NCI-H2227 (cell line): ENCODE results near the gene AMPD1.

Experiments
- DNase-seq: peaks from one replicate; lab custom pipeline; 2025; ENCODE audit not compliant: unreplicated experiment; lab: John Stamatoyannopoulos, UW

AMPD1 gene

DNA sequence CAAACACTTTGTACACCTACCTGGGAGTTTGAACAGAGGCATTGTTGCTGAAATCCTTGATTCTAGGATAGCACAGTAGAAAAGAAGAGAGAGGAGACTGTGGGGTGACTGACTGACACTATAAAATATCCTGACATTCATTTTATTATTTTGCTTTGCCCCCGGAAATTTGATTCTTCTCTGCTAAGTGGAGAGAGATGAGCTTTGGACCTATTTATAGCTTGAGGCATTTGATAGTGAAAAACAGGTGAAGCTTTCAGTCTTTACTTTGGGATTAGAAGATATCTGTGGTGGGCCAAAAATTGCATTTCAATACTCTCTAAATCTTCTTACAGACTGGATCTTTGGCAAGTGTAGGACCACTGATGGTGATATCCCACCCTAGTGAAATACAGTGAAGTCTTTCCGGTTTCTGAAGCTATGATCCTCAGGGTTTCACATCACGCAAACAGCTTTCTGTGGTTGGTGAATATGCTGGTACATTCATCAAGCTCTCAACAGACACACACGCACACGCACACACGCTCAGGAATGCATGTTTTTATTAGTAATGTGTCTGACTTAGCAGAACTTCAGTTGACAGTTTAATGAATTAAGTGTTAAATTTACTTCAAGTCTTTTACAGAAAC, at the start of gene AMPD1:
AMPD1 (minus strand) TSS at position 117 of the 629 bp plus-strand sequence; CDS start at position 42, 75 bp downstream.
- no peak for DNase-seq

DNA sequence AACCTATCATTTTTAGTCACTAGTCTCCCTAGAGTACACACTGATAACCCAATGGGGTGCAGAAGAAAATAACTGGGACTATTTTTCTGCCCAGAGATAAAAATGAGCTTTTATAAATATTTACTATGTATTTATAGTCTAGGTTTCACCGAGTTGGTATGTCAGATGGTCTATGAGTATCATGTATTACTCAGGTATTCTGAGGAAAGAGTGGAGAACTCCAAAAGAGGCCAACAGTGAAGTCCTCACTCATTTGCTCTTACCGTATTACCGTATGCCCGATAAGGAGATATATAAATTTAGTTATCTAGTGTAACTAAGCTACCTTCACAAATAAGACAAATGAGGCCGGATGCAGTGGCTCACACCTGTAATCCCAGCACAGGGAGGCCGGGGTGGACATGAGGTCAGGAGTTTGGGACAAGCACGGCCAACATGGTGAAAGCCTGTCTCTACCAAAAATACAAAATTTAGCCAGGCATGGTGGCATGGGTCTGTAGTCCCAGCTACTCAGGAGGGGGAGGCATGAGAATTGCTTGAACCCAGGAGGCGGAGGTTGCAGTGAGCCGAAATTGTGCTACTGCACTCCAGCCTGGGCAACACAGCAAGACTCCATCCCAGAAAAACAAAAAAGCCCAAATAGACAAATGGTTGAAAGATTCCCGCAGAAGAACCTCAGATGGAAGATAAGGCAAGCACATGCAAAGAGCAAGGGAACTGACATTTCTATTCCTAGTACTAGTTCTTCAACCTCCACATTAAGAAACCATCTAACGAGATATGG, 46.8 kb upstream of the AMPD1 start:
- no peak for DNase-seq

DNA sequence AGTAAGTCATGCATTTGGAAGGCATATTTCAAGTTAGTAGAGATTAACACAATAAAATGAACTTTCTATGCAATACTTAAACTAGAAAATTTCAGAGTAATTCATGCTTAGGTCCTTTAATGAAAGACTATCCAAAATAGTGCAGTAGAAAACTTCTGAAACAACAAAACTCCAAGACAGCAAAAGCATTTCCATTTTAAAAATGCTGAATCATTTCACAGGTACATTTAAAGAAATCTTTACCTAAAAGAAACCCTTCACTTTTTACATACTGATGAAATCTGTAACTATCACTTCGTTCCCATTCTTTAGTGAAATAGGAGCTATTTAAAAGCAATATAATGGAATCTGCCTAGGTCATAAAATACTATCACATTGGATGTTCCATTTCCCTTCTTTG, 45.0 kb upstream of the AMPD1 start:
- no peak for DNase-seq

DNA sequence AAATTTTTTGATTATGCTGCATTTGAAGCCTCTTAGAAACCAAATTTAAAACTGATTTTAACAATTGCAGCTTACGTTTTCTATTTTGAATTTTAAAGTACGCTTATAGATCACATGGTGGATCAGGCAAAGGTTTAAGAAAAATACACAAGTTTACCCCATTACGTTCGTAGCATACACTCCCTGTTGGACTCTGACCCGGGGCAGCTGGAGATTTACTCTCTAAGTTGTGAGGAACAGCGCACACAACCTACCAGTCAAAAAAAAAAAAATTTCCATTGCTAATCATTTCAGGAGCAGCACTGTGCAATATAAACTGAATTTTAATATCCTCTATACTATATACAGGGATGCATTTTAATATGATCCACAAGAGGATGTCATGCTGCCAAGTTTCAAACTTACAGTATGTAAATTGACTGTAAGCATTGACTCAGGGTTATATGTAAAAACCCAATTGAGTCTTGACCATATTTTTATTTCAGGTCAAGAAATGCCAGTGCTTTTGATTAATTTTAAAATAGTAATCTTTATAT, 42.0 kb upstream of the AMPD1 start:
- DNase-seq: no peak

DNA sequence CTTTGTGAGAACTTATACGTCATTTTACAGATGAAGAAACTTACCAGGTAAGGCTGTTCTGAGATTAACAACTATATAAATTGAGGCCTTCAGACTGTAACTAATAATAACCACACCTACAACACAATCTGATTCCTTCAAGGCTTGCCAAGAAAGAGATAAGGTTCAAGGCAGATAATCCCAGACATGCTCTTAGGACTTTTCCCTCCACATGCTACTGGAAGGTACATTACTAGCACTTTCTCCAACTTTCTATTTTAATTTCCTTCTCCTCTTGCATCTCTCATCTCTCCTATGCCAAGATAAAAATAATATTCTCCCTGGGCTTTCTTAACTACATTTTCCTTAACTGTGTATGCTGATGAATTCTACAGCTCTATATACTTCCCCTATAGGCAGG, 40.1 kb upstream of the AMPD1 start:
- DNase-seq: no peak

DNA sequence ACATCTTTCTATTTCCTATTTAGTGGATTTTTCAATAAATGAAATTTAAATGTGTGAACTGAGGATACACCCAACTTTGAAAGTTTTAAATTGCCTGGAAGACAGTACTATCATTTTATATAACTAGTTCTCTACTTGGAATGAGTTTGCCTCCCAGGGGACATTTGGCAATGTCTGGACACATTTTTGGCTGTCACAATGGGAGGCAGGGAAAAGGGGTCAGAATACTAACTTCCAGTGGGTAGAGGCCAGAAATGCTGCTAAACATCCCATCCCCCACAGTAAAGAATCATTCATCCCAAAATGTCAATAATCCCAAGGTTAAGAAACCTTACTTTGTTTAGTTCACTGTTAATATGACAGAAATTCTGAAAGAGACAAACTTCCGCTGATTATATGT, 34.4 kb upstream of the AMPD1 start:
- DNase-seq: no peak

DNA sequence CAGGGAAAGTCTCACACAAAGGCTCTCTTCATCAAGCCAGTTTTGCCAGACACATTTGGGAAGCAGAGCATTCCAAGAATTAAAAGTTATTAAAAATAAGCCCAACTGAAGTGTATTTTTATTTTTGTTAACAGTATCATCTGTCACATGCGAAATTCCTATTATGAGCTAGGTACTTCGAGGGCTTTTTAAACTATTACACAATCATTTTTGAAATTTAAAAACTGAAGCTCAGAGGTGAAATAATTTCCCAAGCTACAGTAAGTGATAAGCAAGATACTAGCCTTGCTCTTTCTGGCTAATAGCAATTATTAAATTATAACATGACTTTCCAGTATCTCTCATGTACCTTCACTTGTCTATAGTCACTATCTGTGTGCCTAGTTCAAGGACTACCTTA, 33.2 kb upstream of the AMPD1 start:
- no peak for DNase-seq

DNA sequence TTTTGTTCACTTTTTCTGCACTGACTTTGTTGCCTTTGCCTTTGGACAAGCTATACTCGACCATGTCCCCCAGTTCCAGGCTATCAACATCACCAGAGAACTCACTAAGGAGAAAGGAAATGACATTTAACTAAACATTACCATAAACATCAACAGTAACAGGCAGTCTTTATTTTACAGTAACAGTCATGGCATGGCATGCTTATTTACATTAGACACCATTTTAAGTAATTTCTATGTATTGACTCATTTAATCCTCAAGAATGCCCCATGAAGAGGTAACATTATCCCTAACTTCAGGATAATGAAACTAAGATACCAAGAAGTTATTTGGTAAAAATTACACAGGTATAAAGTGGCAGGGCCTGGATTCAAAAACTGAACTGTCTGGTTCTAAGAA, 29.9 kb upstream of the AMPD1 start:
- no peak for DNase-seq

DNA sequence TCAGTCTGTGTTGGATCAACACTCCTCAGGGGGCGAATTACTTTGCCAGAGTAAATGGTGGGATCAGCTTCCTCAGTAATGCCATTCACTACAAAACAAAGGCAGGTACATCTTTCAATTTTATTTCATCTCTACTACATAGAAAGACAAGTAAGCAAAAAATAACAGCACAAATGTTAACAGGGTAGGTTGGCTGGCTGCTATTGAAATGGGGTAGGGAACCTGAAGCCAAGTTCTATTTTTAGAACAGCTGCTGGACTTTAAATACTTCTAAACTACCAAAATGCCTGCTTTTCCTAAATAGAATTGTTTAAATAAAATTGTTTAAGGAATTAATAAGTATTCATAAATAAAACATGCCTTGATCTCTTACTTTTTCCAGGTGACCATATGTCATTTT, 28.6 kb upstream of the AMPD1 start:
- no peak for DNase-seq

DNA sequence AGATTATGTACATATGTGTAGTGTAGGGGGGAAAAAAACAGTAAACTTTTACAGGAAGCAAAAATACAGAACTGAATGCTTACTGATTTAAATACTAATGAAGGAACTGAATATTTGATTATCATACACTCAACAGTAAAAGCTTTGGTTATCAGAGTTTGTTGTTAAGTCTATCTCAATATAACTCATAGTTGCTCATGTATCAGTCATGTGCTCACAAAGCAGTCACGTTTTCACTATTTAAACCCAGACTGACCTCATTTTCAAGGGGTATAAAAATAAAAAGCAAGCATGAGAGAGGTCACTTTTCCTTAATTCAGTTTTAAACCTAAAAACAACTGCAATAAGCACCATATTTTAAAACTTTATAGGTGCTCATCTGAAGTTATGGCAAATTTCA, 28.1 kb upstream of the AMPD1 start:
- no peak for DNase-seq

DNA sequence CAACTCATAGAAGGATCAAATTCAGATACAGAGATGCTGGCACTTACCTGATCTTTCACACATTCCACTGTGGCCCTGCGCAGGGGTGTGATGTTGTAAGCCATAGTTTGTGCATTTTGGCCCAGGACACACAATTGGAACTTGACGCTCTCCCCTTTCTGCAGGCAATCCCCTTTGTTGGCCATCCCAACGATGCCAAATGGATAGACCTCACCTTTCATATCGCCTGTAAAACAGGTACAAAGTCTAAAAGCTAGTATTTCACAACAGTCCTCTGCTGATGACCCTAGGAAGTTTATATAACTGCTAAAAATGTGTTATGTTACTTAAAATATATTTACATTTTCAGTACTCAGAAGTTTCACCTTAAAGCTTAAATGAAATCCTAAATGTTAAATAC, 25.1 kb upstream of the AMPD1 start:
- DNase-seq: no peak

DNA sequence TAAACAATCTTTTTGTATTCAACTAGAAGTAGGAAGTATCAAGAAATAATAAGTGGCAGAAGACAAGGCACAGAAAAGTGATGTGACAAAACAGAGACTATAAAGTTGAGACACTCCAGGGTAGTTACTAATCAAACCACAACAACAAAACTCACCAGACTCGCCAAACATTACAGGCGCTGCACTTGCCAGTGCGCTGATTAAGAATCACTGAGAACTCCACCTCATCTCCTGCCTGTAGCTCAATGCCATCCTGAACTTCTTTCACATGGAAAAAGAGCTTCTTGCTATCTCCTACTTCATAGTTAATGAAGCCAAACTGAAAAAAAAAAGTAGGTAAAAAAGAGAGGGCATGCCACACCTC, 24.1 kb upstream of the AMPD1 start:
- DNase-seq: no peak

DNA sequence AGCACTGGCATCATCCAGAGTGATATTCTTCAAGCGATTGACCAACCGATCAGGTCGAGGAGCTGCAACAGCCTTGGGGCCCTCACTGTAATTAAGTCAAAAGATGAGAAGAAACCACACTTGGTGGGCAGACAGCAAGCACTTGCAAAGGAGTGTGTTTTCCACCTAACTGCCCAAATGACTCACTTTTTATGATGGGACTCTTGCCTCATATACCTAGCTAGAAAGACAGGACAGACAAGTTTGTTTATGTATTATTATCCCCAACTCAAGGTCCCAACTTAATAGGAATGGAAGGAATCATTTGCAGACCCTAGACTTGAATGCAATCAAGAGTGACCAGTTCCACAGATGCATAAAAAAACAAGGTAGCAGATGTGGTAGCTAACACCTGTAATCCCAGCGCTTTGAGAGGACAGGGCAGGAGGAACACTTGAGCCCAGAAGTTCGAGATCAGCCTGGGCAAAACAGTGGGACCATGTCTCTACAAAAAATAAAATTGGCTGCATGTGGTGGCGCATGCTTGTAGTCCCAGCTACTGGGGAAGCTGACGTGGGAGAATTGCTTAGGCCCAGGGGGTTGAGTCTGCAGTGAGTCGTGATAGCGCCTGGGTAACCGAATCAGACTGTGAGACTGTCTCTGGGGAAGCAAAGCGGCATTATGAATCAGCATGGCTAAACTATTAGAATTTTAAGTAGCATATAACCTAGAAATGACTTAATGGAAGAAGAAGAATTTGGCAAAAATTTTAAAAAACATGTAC, 23.5 kb upstream of the AMPD1 start:
- DNase-seq: no peak

DNA sequence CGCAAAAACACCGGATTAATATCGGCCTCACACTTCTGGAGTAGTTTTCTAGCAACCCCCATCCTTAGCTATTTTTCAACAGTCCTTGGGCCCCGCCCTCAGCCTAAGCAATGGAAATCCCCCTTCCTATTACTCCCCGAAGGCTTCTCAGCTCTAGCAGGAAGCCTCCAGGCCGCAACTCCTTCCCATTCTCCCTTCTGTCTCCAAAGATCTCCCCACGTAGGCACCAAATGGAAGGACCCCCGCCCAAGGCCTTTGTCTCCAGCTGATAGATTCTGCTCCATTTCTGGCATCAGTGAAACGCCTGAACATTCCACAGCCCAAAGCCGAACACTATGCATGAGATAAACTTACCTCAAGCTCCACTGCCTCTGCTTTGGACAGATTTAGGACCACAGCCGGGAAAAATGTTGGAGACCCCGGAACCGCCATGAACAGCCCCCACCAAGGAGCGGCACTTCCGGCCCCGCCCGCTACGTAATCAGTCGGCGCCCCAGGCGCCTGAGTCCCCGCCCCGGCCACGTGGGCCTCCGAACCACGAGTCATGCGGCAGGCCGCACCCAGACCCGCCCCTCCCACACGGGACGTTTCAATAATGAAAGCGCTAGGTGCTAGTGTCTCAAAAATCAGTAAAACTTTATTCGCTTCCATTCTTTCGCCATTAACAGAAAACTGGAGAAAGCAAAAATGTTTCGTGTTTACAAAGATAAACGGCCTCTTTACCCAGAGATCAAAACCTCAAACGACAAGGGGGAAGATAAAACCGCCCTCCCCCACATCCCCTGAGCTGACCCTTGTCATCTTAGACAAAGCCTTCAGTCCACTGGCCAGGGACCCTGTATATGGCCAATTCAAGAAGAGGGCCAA, 21.2 kb upstream of the AMPD1 start, which contains the start of gene NRAS:
NRAS (minus strand) TSS at position 468 of the 867 bp plus-strand sequence. CDS start 611 bp downstream, outside the sequence.
- peak; percentile 96 for DNase-seq

DNA sequence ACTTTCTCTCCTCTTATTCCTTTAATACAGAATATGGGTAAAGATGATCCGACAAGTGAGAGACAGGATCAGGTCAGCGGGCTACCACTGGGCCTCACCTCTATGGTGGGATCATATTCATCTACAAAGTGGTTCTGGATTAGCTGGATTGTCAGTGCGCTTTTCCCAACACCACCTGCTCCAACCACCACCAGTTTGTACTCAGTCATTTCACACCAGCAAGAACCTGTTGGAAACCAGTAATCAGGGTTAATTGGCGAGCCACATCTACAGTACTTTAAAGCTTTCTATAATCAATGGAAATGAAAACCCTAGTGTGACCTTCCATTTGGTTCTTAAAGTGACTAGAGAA, 20.6 kb upstream of the AMPD1 start:
- peak; percentile 53 for DNase-seq

DNA sequence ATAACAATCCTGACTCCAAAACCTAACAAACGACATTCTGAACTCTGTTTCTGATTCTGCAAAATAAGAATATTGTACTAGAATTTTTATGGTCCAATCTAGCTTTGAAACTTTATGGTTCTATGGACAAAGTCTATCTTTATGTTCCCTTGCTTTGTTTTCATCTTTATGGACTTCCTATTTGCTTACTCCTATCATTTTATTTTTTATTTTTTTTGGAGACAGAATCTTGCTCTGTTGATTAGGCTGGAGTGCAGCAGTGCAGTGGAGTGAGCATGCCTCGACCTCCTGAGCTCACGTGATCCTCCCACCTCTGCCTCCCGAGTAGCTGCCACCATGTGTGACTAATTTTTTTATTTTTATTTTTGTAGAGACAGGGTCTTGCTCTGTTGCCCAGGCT, 17.6 kb upstream of the AMPD1 start:
- DNase-seq: no peak

DNA sequence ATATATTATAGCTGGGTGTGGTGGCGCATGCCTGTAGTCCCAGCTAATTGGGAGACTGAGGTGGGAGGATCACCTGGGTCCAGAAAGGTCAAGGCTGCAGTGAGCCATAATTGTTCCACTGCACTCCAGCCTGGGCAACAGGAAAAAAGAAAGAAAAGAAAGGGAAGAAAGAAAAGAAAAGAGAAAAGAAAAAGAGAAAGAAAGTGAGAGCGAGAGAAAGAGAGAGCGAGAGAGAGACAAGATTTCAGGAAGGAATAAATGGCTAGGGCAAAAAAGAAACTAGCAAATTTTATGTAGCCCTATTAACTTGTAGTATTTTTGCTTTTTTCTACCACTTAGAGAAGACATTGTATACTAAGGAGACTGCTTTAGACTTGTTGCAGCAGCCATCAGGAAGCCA, 15.0 kb upstream of the AMPD1 start:
- no peak for DNase-seq

DNA sequence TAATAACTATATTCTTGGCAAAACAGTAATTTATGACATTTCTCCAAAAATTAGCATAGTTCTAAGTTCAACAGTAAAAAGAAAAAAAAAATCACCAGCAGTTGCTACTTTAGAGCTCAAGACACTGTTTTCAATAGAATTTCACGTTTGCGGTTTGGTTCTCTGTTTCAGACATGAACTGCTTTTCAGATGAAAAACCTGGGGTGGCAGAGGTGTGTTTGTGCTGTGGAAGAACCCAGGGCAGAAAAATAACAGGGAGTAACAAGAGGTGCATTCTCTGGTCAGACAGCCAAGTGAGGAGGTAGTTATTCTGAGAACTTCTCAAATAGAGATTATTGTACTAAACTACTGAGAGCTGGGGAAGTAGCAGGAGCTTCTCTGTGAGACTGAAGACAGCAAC, 12.3 kb upstream of the AMPD1 start:
- no peak for DNase-seq

DNA sequence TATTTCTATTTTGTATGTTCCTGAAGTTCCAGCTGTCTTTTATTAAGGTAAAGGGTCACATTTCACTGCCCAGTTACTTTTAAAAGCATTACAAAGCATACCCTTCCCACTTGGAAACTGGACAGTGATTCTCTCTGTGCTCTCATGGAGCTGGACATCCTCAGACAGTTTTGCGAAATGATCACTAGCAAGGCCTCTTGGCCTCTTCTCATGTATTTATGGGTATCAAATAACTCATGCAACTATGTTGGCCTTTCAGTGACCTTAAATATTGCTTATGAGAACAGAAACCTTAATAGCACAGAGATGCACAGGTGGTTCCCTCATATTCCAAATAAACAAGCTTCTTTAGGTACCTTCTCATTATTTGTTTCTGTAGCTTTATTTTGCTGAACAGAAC, 7.9 kb upstream of the AMPD1 start:
- no peak for DNase-seq

DNA sequence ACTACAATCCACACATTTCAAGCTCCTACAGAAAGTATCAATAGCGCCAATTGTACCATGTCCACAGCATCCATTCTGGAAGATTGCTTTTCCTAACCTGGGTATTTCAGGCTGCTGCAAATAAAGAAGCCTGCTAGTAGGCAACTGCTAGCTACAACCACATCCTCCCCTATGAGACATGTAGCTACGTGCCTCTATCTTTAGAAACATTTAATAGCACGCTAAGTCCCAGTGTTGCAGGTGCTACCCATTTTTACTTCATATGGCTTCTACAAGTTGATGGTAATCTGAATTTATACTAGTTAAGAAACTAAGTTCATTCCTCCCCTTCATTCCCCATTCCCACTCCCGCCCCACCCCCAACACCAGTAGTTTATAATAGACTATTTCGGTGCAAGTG, 7.4 kb upstream of the AMPD1 start:
- no peak for DNase-seq

DNA sequence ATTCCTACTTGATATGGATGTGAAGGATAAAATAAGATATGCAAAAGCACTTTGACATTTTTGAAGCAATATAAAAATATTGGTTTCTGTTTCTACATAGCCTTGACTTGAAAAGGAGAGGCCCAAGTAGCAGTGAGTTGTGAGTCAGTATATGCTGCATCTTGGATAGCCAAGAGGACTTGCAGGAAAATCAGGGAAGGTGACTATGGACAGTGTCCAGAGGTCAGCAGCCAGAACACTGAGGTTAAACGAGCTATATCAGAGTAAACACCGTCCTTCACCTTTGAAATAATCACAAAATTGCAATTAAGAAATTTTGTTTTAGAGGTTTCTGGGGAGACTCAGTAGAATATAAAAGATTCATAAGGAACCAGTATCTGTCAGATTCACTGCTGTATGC, 6.6 kb upstream of the AMPD1 start:
- no peak for DNase-seq
